Neural crest cell (in vitro differentiated cells): Measurements from ENCODE around the gene RAB3IP. TPM values are rescaled to one million over a fixed set of nuclear protein-coding genes. Genes with fewer than 3 reads are reported as not detected.

Source experiments
- DNase-seq: peaks from one replicate; pipeline ENCODE4 v3.0.0; 2021; ENCODE audit warnings: low read depth, mixed read lengths, low spot score
- H3K27ac Mint-ChIP-seq: one replicate; pipeline ENCODE4 v1.8.0; 2021; ENCODE audit warnings: mild to moderate bottlenecking, mixed read lengths; ENCODE audit not compliant: unreplicated experiment
- H3K27me3 Mint-ChIP-seq: 2 replicates; pipeline ENCODE4 v1.8.0; 2021; ENCODE audit warnings: low read depth, mild to moderate bottlenecking, mixed read lengths
- H3K36me3 Mint-ChIP-seq: 2 replicates; pipeline ENCODE4 v1.8.0; 2021; ENCODE audit warnings: low read depth, mild to moderate bottlenecking, mixed read lengths
- H3K4me1 Mint-ChIP-seq: 2 replicates; pipeline ENCODE4 v1.8.0; 2021; ENCODE audit warnings: mixed read lengths
- H3K4me3 Mint-ChIP-seq: one replicate; pipeline ENCODE4 v1.8.0; 2021; ENCODE audit warnings: mild to moderate bottlenecking, mixed read lengths
- H3K9me3 Mint-ChIP-seq: 2 replicates; pipeline ENCODE4 v1.8.0; 2021; ENCODE audit warnings: mixed read lengths
- total RNA-seq: library from RNA; stranded (reverse); gene quantifications from 2 replicates; pipeline ENCODE4 v1.2.1, GENCODE V29; 2021
- TF ChIP-seq, protein P1 (sequence below): fragments of 200-600 bp; sonication (generic); conservative IDR thresholded peaks from 2 replicates; pipeline ENCODE4 v1.5.0; 2021; ENCODE audit warnings: antibody characterized with exemption, mild to moderate bottlenecking

RAB3IP gene
- total RNA-seq, 1 donor from 2014 or later, result 24.0 TPM

DNA sequence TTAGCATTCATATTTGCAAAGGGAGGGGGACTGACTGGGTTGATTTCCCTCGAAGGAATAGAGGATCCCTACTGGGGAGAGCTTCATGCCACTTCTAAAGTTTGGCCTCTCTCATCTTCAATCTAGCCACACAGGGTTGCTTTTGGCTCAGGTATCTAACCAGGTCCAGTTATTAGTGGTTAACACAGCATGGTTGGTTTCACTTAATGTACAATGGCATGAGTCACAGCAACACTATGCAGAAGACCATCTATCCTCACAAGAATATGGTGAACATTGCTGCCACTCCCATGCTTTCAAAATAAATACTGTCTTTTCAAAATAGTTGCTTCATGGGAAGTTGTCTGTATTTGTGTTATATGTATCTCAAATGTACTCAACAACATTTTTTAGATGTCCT is 6.6 kb upstream of the RAB3IP start:
- TF ChIP-seq, protein P1, sequence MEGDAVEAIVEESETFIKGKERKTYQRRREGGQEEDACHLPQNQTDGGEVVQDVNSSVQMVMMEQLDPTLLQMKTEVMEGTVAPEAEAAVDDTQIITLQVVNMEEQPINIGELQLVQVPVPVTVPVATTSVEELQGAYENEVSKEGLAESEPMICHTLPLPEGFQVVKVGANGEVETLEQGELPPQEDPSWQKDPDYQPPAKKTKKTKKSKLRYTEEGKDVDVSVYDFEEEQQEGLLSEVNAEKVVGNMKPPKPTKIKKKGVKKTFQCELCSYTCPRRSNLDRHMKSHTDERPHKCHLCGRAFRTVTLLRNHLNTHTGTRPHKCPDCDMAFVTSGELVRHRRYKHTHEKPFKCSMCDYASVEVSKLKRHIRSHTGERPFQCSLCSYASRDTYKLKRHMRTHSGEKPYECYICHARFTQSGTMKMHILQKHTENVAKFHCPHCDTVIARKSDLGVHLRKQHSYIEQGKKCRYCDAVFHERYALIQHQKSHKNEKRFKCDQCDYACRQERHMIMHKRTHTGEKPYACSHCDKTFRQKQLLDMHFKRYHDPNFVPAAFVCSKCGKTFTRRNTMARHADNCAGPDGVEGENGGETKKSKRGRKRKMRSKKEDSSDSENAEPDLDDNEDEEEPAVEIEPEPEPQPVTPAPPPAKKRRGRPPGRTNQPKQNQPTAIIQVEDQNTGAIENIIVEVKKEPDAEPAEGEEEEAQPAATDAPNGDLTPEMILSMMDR, result no peak
- H3K27me3 Mint-ChIP-seq, result peaks cover 27% of the 10 kb centered on the region
- H3K27ac Mint-ChIP-seq, result no peak overlapping the region
- no peak overlapping the region for H3K4me3 Mint-ChIP-seq
- H3K4me1 Mint-ChIP-seq, result peaks cover 1% of the 10 kb centered on the region
- H3K9me3 Mint-ChIP-seq, result no peaks in the 10 kb centered on the region
- DNase-seq, result no peak
- no peaks in the 10 kb centered on the region for H3K36me3 Mint-ChIP-seq

DNA sequence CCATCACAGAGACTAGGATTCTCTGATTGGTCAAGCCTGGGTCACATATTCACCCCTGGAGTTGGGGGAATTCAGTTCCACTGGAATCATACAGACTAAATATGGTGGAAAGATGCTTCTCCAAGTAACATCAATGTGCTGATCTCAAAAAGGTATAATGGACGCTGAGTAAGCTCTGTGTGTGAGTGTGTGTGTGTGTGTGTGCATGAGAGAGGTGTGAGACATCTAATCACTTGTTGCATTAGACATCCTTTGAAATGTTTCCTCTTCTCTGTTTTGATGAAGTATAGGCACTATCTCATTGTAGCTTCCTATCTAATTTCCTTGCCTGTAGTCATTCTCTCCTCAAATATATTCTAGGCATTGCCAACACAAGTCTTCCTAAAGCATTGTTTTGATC is 5.0 kb upstream of the RAB3IP start:
- Mint-ChIP-seq H3K4me3 (no peak overlapping the region), H3K27ac (no peak overlapping the region)
- no peak for DNase-seq

GRCh38 chr12:69739287-69740191 is 879 bp downstream of the RAB3IP start:
- Mint-ChIP-seq H3K9me3 (no peaks in the 10 kb centered on the region), H3K4me1 (peaks cover 16% of the 10 kb centered on the region), H3K27me3 (peaks cover 47% of the 10 kb centered on the region), H3K4me3 (peak overlapping the region; percentile 92), H3K36me3 (no peaks in the 10 kb centered on the region), H3K27ac (no peak overlapping the region)
- DNase-seq, result peak; percentile 49
- TF ChIP-seq, protein P1, result no peak

More for the DNA sequence above, 5.0 kb upstream of the RAB3IP start:
- peaks cover 36% of the 10 kb centered on the region for H3K27me3 Mint-ChIP-seq
- peaks cover 3% of the 10 kb centered on the region for H3K4me1 Mint-ChIP-seq
- H3K36me3 Mint-ChIP-seq, result no peaks in the 10 kb centered on the region
- TF ChIP-seq, protein P1, result no peak
- no peaks in the 10 kb centered on the region for H3K9me3 Mint-ChIP-seq

DNA sequence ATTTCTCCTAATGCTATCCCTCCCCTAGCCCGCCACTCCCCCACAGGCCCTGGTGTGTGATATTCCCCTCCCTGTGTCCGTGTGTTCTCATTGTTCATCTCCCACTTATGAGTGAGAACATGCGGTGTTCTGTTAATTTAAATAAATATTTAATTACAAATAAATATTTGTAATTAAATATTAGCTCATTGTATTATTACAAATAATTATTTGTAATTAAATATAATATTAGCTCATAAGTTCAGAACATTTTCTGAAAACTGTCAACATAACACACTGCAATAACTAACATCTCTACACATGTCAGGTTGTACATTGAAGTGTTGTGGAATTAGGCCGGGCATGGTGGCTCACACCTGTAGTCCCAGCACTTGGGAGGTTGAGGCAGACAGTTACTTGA is 5.4 kb downstream of the RAB3IP start:
- no peak overlapping the region for H3K27ac Mint-ChIP-seq
- H3K4me3 Mint-ChIP-seq, result no peak overlapping the region
- H3K36me3 Mint-ChIP-seq, result no peaks in the 10 kb centered on the region
- H3K4me1 Mint-ChIP-seq, result peaks cover 12% of the 10 kb centered on the region
- TF ChIP-seq, protein P1, result no peak
- DNase-seq, result no peak
- H3K27me3 Mint-ChIP-seq, result peaks cover 23% of the 10 kb centered on the region
- no peaks in the 10 kb centered on the region for H3K9me3 Mint-ChIP-seq

- Mint-ChIP-seq H3K9me3 (peaks cover 3% of the 10 kb centered on the region), H3K27ac (no peak overlapping the region), H3K4me3 (no peak overlapping the region), H3K27me3 (no peaks in the 10 kb centered on the region), H3K36me3 (peaks cover 15% of the 10 kb centered on the region), H3K4me1 (no peaks in the 10 kb centered on the region)
- TF ChIP-seq, protein P1, result no peak
- no peak for DNase-seq
Measured at GRCh38 chr12:69751476-69751875, 12.8 kb downstream of the RAB3IP start.
